Esophagus squamous epithelium (tissue), 5 donors: ENCODE data around the gene FAM83D. TPM values are rescaled to one million over a fixed set of nuclear protein-coding genes. Genes with fewer than 3 reads are reported as not detected.
"Not testable (repeated sequence)": the region's sequence is repeated elsewhere in the genome, so short reads cannot be mapped to it uniquely, and the experiment has no call there.

Experiments used
- DNase-seq: peaks from one replicate; lab custom pipeline; 2025; lab: John Stamatoyannopoulos, UW
- H3K27ac ChIP-seq, 4 donors: fragments of 200-600 bp; sonication (generic); one replicate each; pipeline ENCODE4 v1.5.1; 2016 to 2019; ENCODE audit warnings: mild to moderate bottlenecking in 1 of 4
- H3K27me3 ChIP-seq, 4 donors: fragments of 200-600 bp; sonication (generic); 1 replicate in 3 of 4; 2 replicates in 1 of 4; pipeline versions ENCODE4 v1.5.1 to v1.6.0; 2017 to 2021; ENCODE audit warnings: antibody characterized with exemption in 1 of 4
- H3K36me3 ChIP-seq, 3 donors: fragments of 200-600 bp; sonication (generic); one replicate each; pipeline ENCODE4 v1.5.1; 2016 to 2019
- H3K4me1 ChIP-seq, 3 donors: fragments of 200-600 bp; sonication (generic); one replicate each; pipeline ENCODE4 v1.5.1; 2017 to 2019
- H3K4me3 ChIP-seq, 4 donors: fragments of 200-600 bp; sonication (generic); 1 replicate in 3 of 4; 2 replicates in 1 of 4; pipeline ENCODE4 v1.5.1; 2016 to 2019; ENCODE audit warnings: mild to moderate bottlenecking in 2 of 4, moderate library complexity in 1 of 4
- H3K9me3 ChIP-seq, 3 donors: fragments of 200-600 bp; sonication (generic); one replicate each; pipeline ENCODE4 v1.5.1; 2016 to 2019
- CTCF ChIP-seq, 6 experiments: fragments of 450-650 bp in 4 of 6; fragments of 200-600 bp in 2 of 6; sonication (generic) in 2 of 6; IDR thresholded peaks; one replicate each; pipeline ENCODE4 v1.5.1; 2016 to 2019; ENCODE audit warnings: antibody characterized with exemption in 6 of 6, mild to moderate bottlenecking in 4 of 6, moderate library complexity in 4 of 6
- POLR2A ChIP-seq, 4 donors: fragments of 450-650 bp; IDR thresholded peaks; one replicate each; pipeline ENCODE4 v1.6.1; 2017; ENCODE audit warnings: antibody characterized with exemption in 4 of 4, mild to moderate bottlenecking in 4 of 4, moderate library complexity in 3 of 4
- WGBS, 2 donors: methylation state at CpG; one replicate each; pipeline ENCODE4 v1.1.5; 2018; 5-methylcytosine and 5-hydroxymethylcytosine counted together
- intact Hi-C: fragments of 100-400 bp; cut with DNase I; formaldehyde crosslinking; loops from one replicate; pipeline ENCODE4 v1.15.0; 2022
- total RNA-seq, 4 donors: library from RNA; depleted of rRNA; stranded (reverse); fragments of >200 nt; gene quantifications; one replicate each; pipeline ENCODE4 v1.1.0, GENCODE V29; 2016
- donor health status: DM: yes; HTN: yes; CAD: no.

The FAM83D gene
- total RNA-seq, 4 donors from 2014 or later, result 53.8 to 105 (median 81.9) TPM

GRCh38 chr20:38991814-38992704 lies 65.8 kb downstream of the FAM83D start:
- WGBS, 2 donors, result 77 to 82% methylated on average over 5 of the region's 5 CpGs
- TF ChIP-seq CTCF (IDR thresholded peaks at IDR 0.05) (no peak), POLR2A (IDR thresholded peaks at IDR 0.05) (no peak)
- Histone ChIP-seq H3K9me3 (no peaks in the 10 kb centered on the region), H3K27ac (no peak overlapping the region), H3K27me3 (no peaks in the 10 kb centered on the region), H3K36me3 (peaks cover 0 to 61% (median 0%) of the 10 kb centered on the region in 3 donors), H3K4me3 (no peak overlapping the region), H3K4me1 (peaks cover 0 to 10% (median 0%) of the 10 kb centered on the region in 3 donors)
- no peak for DNase-seq
- intact Hi-C loops, result no loop called here

GRCh38 chr20:38995536-38996044 lies 69.4 kb downstream of the FAM83D start:
- TF ChIP-seq CTCF (IDR thresholded peaks at IDR 0.05) (no peak), POLR2A (IDR thresholded peaks at IDR 0.05) (no peak)
- H3K9me3 ChIP-seq, result no peaks in the 10 kb centered on the region
- H3K4me3 ChIP-seq, result no peak overlapping the region
- DNase-seq, result no peak
- 57 to 95% methylated on average over 2 to 3 of the region's 3 CpGs for WGBS, 2 donors
- H3K4me1 ChIP-seq, result peaks cover 0 to 8% (median 0%) of the 10 kb centered on the region in 3 donors
- no peaks in the 10 kb centered on the region for H3K27me3 ChIP-seq
- no peak overlapping the region for H3K27ac ChIP-seq
- peaks cover 0 to 76% (median 3%) of the 10 kb centered on the region in 3 donors for H3K36me3 ChIP-seq
- intact Hi-C loops, result no loop called here

- intact Hi-C loops, H3K4me3 ChIP-seq, H3K9me3 ChIP-seq, H3K27ac ChIP-seq, DNase-seq, H3K27me3 ChIP-seq: not testable (repeated sequence)
- 93 to 100% methylated on average over 1 of the region's 1 CpG for WGBS, 2 donors
- Histone ChIP-seq H3K36me3 (peaks cover 0 to 78% (median 3%) of the 10 kb centered on the region in 3 donors), H3K4me1 (peaks cover 0 to 10% (median 0%) of the 10 kb centered on the region in 3 donors)
Measured at GRCh38 chr20:38996866-38997265, 70.6 kb downstream of the FAM83D start.

- Histone ChIP-seq H3K9me3 (no peaks in the 10 kb centered on the region), H3K27ac (no peak overlapping the region), H3K4me1 (peaks cover 0 to 17% (median 0%) of the 10 kb centered on the region in 3 donors), H3K4me3 (no peak overlapping the region), H3K27me3 (no peaks in the 10 kb centered on the region), H3K36me3 (peaks cover 0 to 81% (median 3%) of the 10 kb centered on the region in 3 donors)
- intact Hi-C loops, result no loop called here
- DNase-seq, result no peak
- 73 to 85% methylated on average over 8 of the region's 8 CpGs for WGBS, 2 donors
- TF ChIP-seq POLR2A (IDR thresholded peaks at IDR 0.05) (no peak), CTCF (IDR thresholded peaks at IDR 0.05) (no peak)
Measured at GRCh38 chr20:38997622-38998021, 71.4 kb downstream of the FAM83D start.

- TF ChIP-seq POLR2A (IDR thresholded peaks at IDR 0.05) (no peak), CTCF (IDR thresholded peaks at IDR 0.05) (no peak)
- DNase-seq, result no peak
- 71 to 95% methylated on average over 3 of the region's 3 CpGs for WGBS, 2 donors
- H3K4me1 ChIP-seq, result peaks cover 0 to 26% (median 6%) of the 10 kb centered on the region in 3 donors
- H3K9me3 ChIP-seq, result no peaks in the 10 kb centered on the region
- H3K27me3 ChIP-seq, result no peaks in the 10 kb centered on the region
- H3K27ac ChIP-seq, result no peak overlapping the region
- intact Hi-C loops, result no loop called here
- no peak overlapping the region for H3K4me3 ChIP-seq
- peaks cover 0 to 97% (median 3%) of the 10 kb centered on the region in 3 donors for H3K36me3 ChIP-seq
Measured at GRCh38 chr20:38999217-38999616, 73.0 kb downstream of the FAM83D start.
